IMR-90 (cell line): Measurements from ENCODE around the gene ERGIC1. TPM values are rescaled to one million over a fixed set of nuclear protein-coding genes. Genes with fewer than 3 reads are reported as not detected.

ENCODE experiments used
- ATAC-seq: fragments of 200-7000 bp; cut with Tn5 transposase; 2 replicates; pipeline ENCODE4 v1.9.1; 2020; ENCODE audit warnings: low read depth, mild to moderate bottlenecking, moderate library complexity
- BruUV-seq: library from RNA; stranded (reverse); fragments of 400-500 nt; replicated peaks from 2 replicates; lab custom pipeline; 2021; lab: Mats Ljungman, UMichigan
- CTCF ChIA-PET: fragments of 300-600 bp; formaldehyde crosslinking; extraction: SDS; loops from one replicate; lab custom pipeline; 2021; ENCODE audit warnings: antibody characterized with exemption; lab: Yijun Ruan, JAX
- POLR2A ChIA-PET: fragments of 300-600 bp; sonication (Branson Sonifier 250); formaldehyde crosslinking; loops from one replicate; lab custom pipeline; 2022; ENCODE audit warnings: antibody characterized with exemption; ENCODE audit not compliant: unreplicated experiment; lab: Charles Lee
- DNase-seq: peaks from one replicate; pipeline ENCODE4 v3.0.0; 2013
- H2AFZ ChIP-seq: replicated peaks from 2 replicates; pipeline ENCODE3; 2013; ENCODE audit warnings: low read length, mild to moderate bottlenecking; ENCODE audit not compliant: poor library complexity
- H2AK5ac ChIP-seq: 2 replicates; pipeline ENCODE4 v1.6.1; 2013; ENCODE audit warnings: low read depth, low read length, inconsistent platforms
- H2AK9ac ChIP-seq: replicated peaks from 2 replicates; pipeline ENCODE3; 2013; ENCODE audit warnings: mild to moderate bottlenecking, low read depth, low read length, moderate library complexity; ENCODE audit not compliant: poor library complexity
- H2BK120ac ChIP-seq: 2 replicates; pipeline ENCODE4 v1.6.1; 2013; ENCODE audit warnings: low read depth, low read length, inconsistent platforms
- H2BK15ac ChIP-seq: 3 replicates; pipeline ENCODE4 v1.6.1; 2013; ENCODE audit warnings: low read depth, low read length, inconsistent platforms
- H2BK20ac ChIP-seq: 2 replicates; pipeline ENCODE4 v1.6.1; 2013; ENCODE audit warnings: low read depth, mild to moderate bottlenecking, inconsistent platforms, low read length, moderate library complexity
- H2BK5ac ChIP-seq: 2 replicates; pipeline ENCODE4 v1.6.1; 2013; ENCODE audit warnings: mild to moderate bottlenecking, low read depth, low read length, inconsistent platforms; ENCODE audit not compliant: poor library complexity, severe bottlenecking
- H3K14ac ChIP-seq: replicated peaks from 2 replicates; pipeline ENCODE4 v1.6.1; 2013; ENCODE audit warnings: low read depth, low read length, inconsistent platforms
- H3K18ac ChIP-seq: 2 replicates; pipeline ENCODE4 v1.6.1; 2013; ENCODE audit warnings: low read depth, low read length, control low read depth
- H3K23ac ChIP-seq: 2 replicates; pipeline ENCODE4 v1.6.1; 2013; ENCODE audit warnings: low read depth, low read length, inconsistent platforms
- H3K27ac ChIP-seq: 2 replicates; pipeline ENCODE4 v1.5.1; 2013; ENCODE audit warnings: mild to moderate bottlenecking, control low read depth, low read length; ENCODE audit not compliant: insufficient read depth
- H3K27me3 ChIP-seq: 2 replicates; pipeline ENCODE4 v1.6.1; 2013; ENCODE audit warnings: low read length; ENCODE audit not compliant: control insufficient read depth, insufficient read depth
- H3K36me3 ChIP-seq: 2 replicates; pipeline ENCODE4 v1.6.1; 2013; ENCODE audit warnings: low read length, mixed read lengths; ENCODE audit not compliant: control insufficient read depth, insufficient read depth
- H3K4ac ChIP-seq: 2 replicates; pipeline ENCODE4 v1.6.1; 2013; ENCODE audit warnings: low read depth, low read length, inconsistent platforms
- H3K4me1 ChIP-seq: 2 replicates; pipeline ENCODE4 v1.6.1; 2013; ENCODE audit warnings: low read length, mixed read lengths; ENCODE audit not compliant: control insufficient read depth, insufficient read depth
- H3K4me2 ChIP-seq: 2 replicates; pipeline ENCODE4 v1.6.1; 2013; ENCODE audit warnings: low read depth, mild to moderate bottlenecking, control low read depth, low read length, moderate library complexity
- H3K4me3 ChIP-seq: 2 replicates; pipeline ENCODE4 v1.5.1; 2013; ENCODE audit warnings: low read depth, mild to moderate bottlenecking, control low read depth, low read length, moderate library complexity; ENCODE audit not compliant: insufficient read depth
- H3K56ac ChIP-seq: 2 replicates; pipeline ENCODE4 v1.6.1; 2013; ENCODE audit warnings: low read length, inconsistent platforms; ENCODE audit not compliant: insufficient read depth; ENCODE audit errors: extremely low read depth
- H3K79me1 ChIP-seq, 2 experiments: 2 replicates each; pipeline ENCODE4 v1.6.1; 2013; ENCODE audit warnings: low read length in 2 of 2, inconsistent platforms in 1 of 2, low read depth in 1 of 2
- H3K9ac ChIP-seq: 2 replicates; pipeline ENCODE4 v1.6.1; 2013; ENCODE audit warnings: low read depth, low read length, control low read depth
- H3K9me1 ChIP-seq: 2 replicates; pipeline ENCODE4 v1.6.1; 2013; ENCODE audit warnings: low read length, inconsistent platforms; ENCODE audit not compliant: insufficient read depth
- H3K9me3 ChIP-seq: 2 replicates; pipeline ENCODE4 v1.6.1; 2013; ENCODE audit warnings: low read length; ENCODE audit not compliant: control insufficient read depth, insufficient read depth
- H4K20me1 ChIP-seq: 2 replicates; pipeline ENCODE4 v1.6.1; 2013; ENCODE audit warnings: low read length, inconsistent platforms; ENCODE audit not compliant: insufficient read depth
- H4K5ac ChIP-seq: 2 replicates; pipeline ENCODE4 v1.6.1; 2013; ENCODE audit warnings: mild to moderate bottlenecking, low read depth, low read length, control low read depth
- H4K8ac ChIP-seq, 2 experiments: 2 replicates each; pipeline ENCODE4 v1.6.1; 2013; ENCODE audit warnings: low read depth in 2 of 2, low read length in 2 of 2, control low read depth in 1 of 2, inconsistent platforms in 1 of 2
- H4K91ac ChIP-seq: 2 replicates; pipeline ENCODE4 v1.6.1; 2013; ENCODE audit warnings: low read depth, low read length, inconsistent platforms; ENCODE audit not compliant: insufficient read depth
- BHLHE40 ChIP-seq: fragments of 150-350 bp; IDR thresholded peaks from 2 replicates; pipeline ENCODE4 v1.6.1; 2016; ENCODE audit warnings: mild to moderate bottlenecking, low read depth, low read length
- CHD1 ChIP-seq: IDR thresholded peaks from 2 replicates; pipeline ENCODE4 v1.6.1; 2012; ENCODE audit warnings: low read depth, low read length, improper control_type of control experiment
- FOS ChIP-seq: fragments of 150-350 bp; IDR thresholded peaks from 2 replicates; pipeline ENCODE4 v1.6.1; 2016; ENCODE audit warnings: low read depth, low read length
- MXI1 ChIP-seq: IDR thresholded peaks from 2 replicates; pipeline ENCODE4 v1.6.1; 2012; ENCODE audit warnings: low read depth, mild to moderate bottlenecking, low read length, moderate library complexity, borderline replicate concordance
- NFE2L2 ChIP-seq: fragments of 150-350 bp; IDR thresholded peaks from 2 replicates; pipeline ENCODE4 v1.6.1; 2016; ENCODE audit warnings: low read depth, mild to moderate bottlenecking, low read length
- RAD21 ChIP-seq: IDR thresholded peaks from 2 replicates; pipeline ENCODE4 v1.6.1; 2012; ENCODE audit warnings: low read length, improper control_type of control experiment
- RFX5 ChIP-seq: IDR thresholded peaks from 2 replicates; pipeline ENCODE4 v1.8.0; 2012; ENCODE audit warnings: low read depth, mild to moderate bottlenecking, low read length, moderate library complexity
- WGBS, 2 experiments: methylation state at CpG; one replicate each; pipeline versions ENCODE4 v1.1.5 to v1.1.7; 2013; ENCODE audit warnings: missing lambda C conversion rate in 2 of 2; ENCODE audit not compliant: insufficient read length in 1 of 2; ENCODE audit errors: extremely low coverage in 2 of 2; 5-methylcytosine and 5-hydroxymethylcytosine counted together
- dilution Hi-C: fragments of 300-500 bp; cut with HindIII; formaldehyde crosslinking; loops from one replicate; pipeline ENCODE4 v1.14.3; 2018; ENCODE audit warnings: low sequenced_read_pairs; ENCODE audit not compliant: unreplicated experiment
- in situ Hi-C: fragments of 300-500 bp; cut with MboI; formaldehyde crosslinking; loops from 3 replicates; pipeline ENCODE4 v1.14.3; 2019; ENCODE audit warnings: low sequenced_read_pairs, inconsistent platforms, mixed read lengths
- intact Hi-C: fragments of 100-400 bp; cut with micrococcal nuclease; formaldehyde crosslinking; loops from 2 replicates; pipeline ENCODE4 v1.10.0; 2022
- polyA plus RNA-seq, 3 experiments: library from polyadenylated mRNA; depleted of rRNA; stranded (reverse); fragments of >200 nt; gene quantifications; 2 replicates each; pipeline ENCODE4 v1.2.3, GENCODE V29; 2012; ENCODE audit warnings: low replicate concordance in 1 of 3
- total RNA-seq: library from RNA; depleted of rRNA; stranded (reverse); fragments of >200 nt; gene quantifications from 2 replicates; pipeline ENCODE4 v1.2.3, GENCODE V29; 2012
- TF ChIP-seq, protein P1 (sequence below): conservative IDR thresholded peaks from 2 replicates; pipeline ENCODE4 v1.5.1; 2012; ENCODE audit warnings: mild to moderate bottlenecking, low read depth, low read length, improper control_type of control experiment

The ERGIC1 gene
- total and polyA plus RNA-seq, 2 of the 4 experiments (the other 2 are of a cell fraction) = 134 to 192 TPM

DNA sequence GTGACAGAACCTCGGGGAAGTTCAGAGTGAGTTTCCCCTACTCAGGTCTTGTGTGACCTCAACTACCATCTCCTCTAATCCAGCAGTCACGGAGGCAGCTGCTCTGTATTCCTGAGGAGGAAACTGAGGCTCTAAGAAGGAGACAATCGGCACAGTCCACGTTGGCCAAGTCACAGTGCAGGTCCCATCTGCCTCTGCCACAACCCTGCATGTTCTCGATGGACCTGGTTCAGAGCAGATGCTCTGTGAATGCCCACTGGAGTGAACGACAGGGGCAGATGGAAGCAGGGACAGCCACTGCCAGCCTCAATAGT lies 722 bp upstream of the ERGIC1 start:
- no peak for TF ChIP-seq NFE2L2
- 0 out of 2 replicates have a peak, but pooled peaks have one; percentile 32 for TF ChIP-seq CHD1
- TF ChIP-seq, protein P1, sequence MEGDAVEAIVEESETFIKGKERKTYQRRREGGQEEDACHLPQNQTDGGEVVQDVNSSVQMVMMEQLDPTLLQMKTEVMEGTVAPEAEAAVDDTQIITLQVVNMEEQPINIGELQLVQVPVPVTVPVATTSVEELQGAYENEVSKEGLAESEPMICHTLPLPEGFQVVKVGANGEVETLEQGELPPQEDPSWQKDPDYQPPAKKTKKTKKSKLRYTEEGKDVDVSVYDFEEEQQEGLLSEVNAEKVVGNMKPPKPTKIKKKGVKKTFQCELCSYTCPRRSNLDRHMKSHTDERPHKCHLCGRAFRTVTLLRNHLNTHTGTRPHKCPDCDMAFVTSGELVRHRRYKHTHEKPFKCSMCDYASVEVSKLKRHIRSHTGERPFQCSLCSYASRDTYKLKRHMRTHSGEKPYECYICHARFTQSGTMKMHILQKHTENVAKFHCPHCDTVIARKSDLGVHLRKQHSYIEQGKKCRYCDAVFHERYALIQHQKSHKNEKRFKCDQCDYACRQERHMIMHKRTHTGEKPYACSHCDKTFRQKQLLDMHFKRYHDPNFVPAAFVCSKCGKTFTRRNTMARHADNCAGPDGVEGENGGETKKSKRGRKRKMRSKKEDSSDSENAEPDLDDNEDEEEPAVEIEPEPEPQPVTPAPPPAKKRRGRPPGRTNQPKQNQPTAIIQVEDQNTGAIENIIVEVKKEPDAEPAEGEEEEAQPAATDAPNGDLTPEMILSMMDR = no peak
- no peak for TF ChIP-seq FOS
- TF ChIP-seq RAD21 = no peak
- TF ChIP-seq RFX5 = no peak
- no peak for TF ChIP-seq BHLHE40
- no peak for TF ChIP-seq MXI1
- Histone ChIP-seq H3K79me1 (peaks cover 7 to 71% of the 10 kb centered on the region in 2 experiments; a peak in 3 of 4 replicates), H3K18ac (0 out of 2 replicates have a peak overlapping the region, but pooled peaks have one; percentile 9), H3K56ac (peak overlapping the region; percentile 62; the same call in 1 of the 2 replicates), H3K9me3 (no peaks in the 10 kb centered on the region), H2AK9ac (peak overlapping the region; percentile 67), H4K20me1 (0 out of 2 replicates have a peak, but pooled peaks cover 12% of the 10 kb centered on the region), H2AK5ac (peak overlapping the region; percentile 95), H3K27me3 (no peaks in the 10 kb centered on the region), H3K4me2 (no peak overlapping the region; the same call in 1 of the 2 replicates), H2AFZ (peak overlapping the region; percentile 27), H2BK120ac (peak overlapping the region; percentile 62), H4K5ac (peak overlapping the region; percentile 73), H3K9me1 (peaks cover 38% of the 10 kb centered on the region), H3K4me3 (peak overlapping the region; percentile 0; the same call in 1 of the 2 replicates), H3K36me3 (peaks cover 16% of the 10 kb centered on the region), H3K23ac (peak overlapping the region; percentile 79), H2BK15ac (peak overlapping the region; percentile 96; the same call in 2 of the 3 replicates), H3K4me1 (peaks cover 26% of the 10 kb centered on the region), H4K8ac (peak overlapping the region; percentile 69 to 74), H3K27ac (peak overlapping the region; percentile 93), H4K91ac (peak overlapping the region; percentile 83), H3K14ac (peak overlapping the region; percentile 50; the same call in 1 of the 2 replicates), H2BK5ac (peak overlapping the region; percentile 93), H3K4ac (peak overlapping the region; percentile 92), H3K9ac (peak overlapping the region; percentile 58; the same call in 1 of the 2 replicates), H2BK20ac (peak overlapping the region; percentile 29; the same call in 1 of the 2 replicates)
- dilution Hi-C loops (no loop called here), intact Hi-C loops (loop anchor here (10.0 kb wide), 1 partner anchor 119 kb away; no protein-coding TSS in a partner anchor), in situ Hi-C loops (no loop called here)
- ATAC-seq (no peak), DNase-seq (no peak)
- POLR2A ChIA-PET = no interaction called here
- WGBS, 2 experiments = 68% methylated on average over 4 of the region's 6 CpGs; no CpG with 5 or more reads in 1 of the 2 experiments
- CTCF ChIA-PET = no interaction called here
- no TSS peak for BruUV-seq
